Measurements from ENCODE around the gene SVIL.
"Not testable (repeated sequence)": the region's sequence is repeated elsewhere in the genome, so short reads cannot be mapped to it uniquely, and the experiment has no call there.

Gene SVIL

GRCh38 chr10:29539412-29539811, 95.4 kb downstream of the SVIL start:
- Histone ChIP-seq H3K4ac (ENCODE audit: low read depth in 1 of 2, low read length in 2 of 2) (no peak overlapping the region), H3K4me1 (ENCODE audit: control insufficient read depth, insufficient read depth, low read depth, low read length) (peaks cover 15% of the 10 kb centered on the region), H3K36me3 (ENCODE audit: control insufficient read depth in 1 of 2, insufficient read depth in 2 of 2, low read depth in 1 of 2, low read length in 2 of 2) (peaks cover 20 to 52% of the 10 kb centered on the region in 2 experiments), H4K8ac (ENCODE audit: low read length) (no peak overlapping the region), H3K9me3 (ENCODE audit: control insufficient read depth, low read length) (no peaks in the 10 kb centered on the region), H3K79me1 (replicated peaks; ENCODE audit: low read length, poor library complexity, severe bottlenecking) (peaks cover 6% of the 10 kb centered on the region), H3K4me3 (ENCODE audit: insufficient read depth in 1 of 2, low read depth in 1 of 2, low read length in 2 of 2) (no peak overlapping the region), H3K4me2 (ENCODE audit: low read length, poor library complexity, severe bottlenecking) (no peak overlapping the region), H3K9ac (ENCODE audit: low read length) (no peak overlapping the region), H2BK5ac (ENCODE audit: low read depth, low read length, poor library complexity, severe bottlenecking) (no peak overlapping the region), H2BK15ac (ENCODE audit: low read depth, poor library complexity, severe bottlenecking) (no peak overlapping the region), H3K27me3 (ENCODE audit: control insufficient read depth in 1 of 2, insufficient read depth in 1 of 2, low read length in 2 of 2) (no peaks in the 10 kb centered on the region), H2BK12ac (ENCODE audit: low read length in 2 of 2) (no peak overlapping the region), H2BK120ac (ENCODE audit: low read depth, low read length) (no peak overlapping the region), H2AFZ (ENCODE audit: low read depth, low read length) (no peak overlapping the region), H4K91ac (ENCODE audit: low read length) (peak overlapping the region; percentile 45), H3K18ac (ENCODE audit: low read depth in 1 of 2, low read length in 2 of 2) (no peak overlapping the region), H3K27ac (ENCODE audit: low read length, poor library complexity, severe bottlenecking) (peak overlapping the region; percentile 34), H3K14ac (ENCODE audit: low read length in 2 of 2) (no peak overlapping the region), H2AK5ac (ENCODE audit: low read length, severe bottlenecking) (no peak overlapping the region), H3K23ac (ENCODE audit: low read length in 2 of 2) (no peak overlapping the region)
- DNase-seq = no peak
- WGBS = 86% methylated on average over 6 of the region's 6 CpGs

GRCh38 chr10:29537799-29538198, 97.0 kb downstream of the SVIL start:
- H3K9ac ChIP-seq (ENCODE audit: low read length) = no peak overlapping the region
- no peak overlapping the region for H3K4ac ChIP-seq (ENCODE audit: low read depth in 1 of 2, low read length in 2 of 2)
- no peak overlapping the region for H2AK5ac ChIP-seq (ENCODE audit: low read length, severe bottlenecking)
- H3K27ac ChIP-seq (ENCODE audit: low read length, poor library complexity, severe bottlenecking) = no peak overlapping the region
- H2BK120ac ChIP-seq (ENCODE audit: low read depth, low read length) = no peak overlapping the region
- H3K14ac ChIP-seq (ENCODE audit: low read length in 2 of 2) = no peak overlapping the region
- H2BK12ac ChIP-seq (ENCODE audit: low read length in 2 of 2) = no peak overlapping the region
- no peak overlapping the region for H4K91ac ChIP-seq (ENCODE audit: low read length)
- no peak overlapping the region for H3K18ac ChIP-seq (ENCODE audit: low read depth in 1 of 2, low read length in 2 of 2)
- no peak overlapping the region for H2BK5ac ChIP-seq (ENCODE audit: low read depth, low read length, poor library complexity, severe bottlenecking)
- H3K4me3 ChIP-seq (ENCODE audit: insufficient read depth in 1 of 2, low read depth in 1 of 2, low read length in 2 of 2) = no peak overlapping the region
- H3K27me3 ChIP-seq (ENCODE audit: control insufficient read depth in 1 of 2, insufficient read depth in 1 of 2, low read length in 2 of 2) = no peaks in the 10 kb centered on the region
- H2BK15ac ChIP-seq (ENCODE audit: low read depth, poor library complexity, severe bottlenecking) = no peak overlapping the region
- no peak overlapping the region for H4K8ac ChIP-seq (ENCODE audit: low read length)
- no peak overlapping the region for H2AFZ ChIP-seq (ENCODE audit: low read depth, low read length)
- peaks cover 6% of the 10 kb centered on the region for H3K79me1 ChIP-seq (replicated peaks; ENCODE audit: low read length, poor library complexity, severe bottlenecking)
- H3K4me1 ChIP-seq (ENCODE audit: control insufficient read depth, insufficient read depth, low read depth, low read length) = peaks cover 19% of the 10 kb centered on the region
- no peak for DNase-seq
- H3K4me2 ChIP-seq (ENCODE audit: low read length, poor library complexity, severe bottlenecking) = no peak overlapping the region
- no peak overlapping the region for H3K23ac ChIP-seq (ENCODE audit: low read length in 2 of 2)
- peaks cover 23 to 57% of the 10 kb centered on the region in 2 experiments for H3K36me3 ChIP-seq (ENCODE audit: control insufficient read depth in 1 of 2, insufficient read depth in 2 of 2, low read depth in 1 of 2, low read length in 2 of 2)
- H3K9me3 ChIP-seq (ENCODE audit: control insufficient read depth, low read length) = no peaks in the 10 kb centered on the region
- whole genome bisulfite sequencing = 91% methylated on average over 7 of the region's 7 CpGs

DNA sequence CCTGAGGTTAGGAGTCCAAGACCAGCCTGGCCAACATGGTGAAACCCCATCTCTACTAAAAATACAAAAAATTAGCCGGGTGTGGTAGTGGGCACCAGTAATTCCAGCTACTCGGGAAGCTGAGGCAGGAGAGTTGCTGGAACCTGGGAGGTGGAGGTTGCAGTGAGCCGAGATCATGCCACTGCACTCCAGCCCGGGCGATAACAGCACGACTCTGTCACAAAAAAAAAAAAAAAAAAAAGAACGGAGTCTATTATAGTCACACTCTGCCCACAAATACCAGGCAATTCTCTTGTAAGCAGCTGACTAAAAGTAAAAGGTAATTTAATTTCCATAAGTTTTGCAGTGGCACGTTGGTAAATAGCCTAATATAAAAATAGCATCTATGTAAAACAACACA, 98.1 kb downstream of the SVIL start:
- H3K36me3 ChIP-seq (ENCODE audit: control insufficient read depth in 1 of 2, insufficient read depth in 2 of 2, low read depth in 1 of 2, low read length in 2 of 2) = peaks cover 34 to 61% of the 10 kb centered on the region in 2 experiments
- not testable (repeated sequence) for H3K9ac ChIP-seq (ENCODE audit: low read length); H3K27me3 ChIP-seq (ENCODE audit: control insufficient read depth in 1 of 2, insufficient read depth in 1 of 2, low read length in 2 of 2); H2AFZ ChIP-seq (ENCODE audit: low read depth, low read length); H3K23ac ChIP-seq (ENCODE audit: low read length in 2 of 2); H4K91ac ChIP-seq (ENCODE audit: low read length); H4K8ac ChIP-seq (ENCODE audit: low read length); DNase-seq; H2BK12ac ChIP-seq (ENCODE audit: low read length in 2 of 2); H2BK5ac ChIP-seq (ENCODE audit: low read depth, low read length, poor library complexity, severe bottlenecking); H2BK120ac ChIP-seq (ENCODE audit: low read depth, low read length); H3K4ac ChIP-seq (ENCODE audit: low read depth in 1 of 2, low read length in 2 of 2); H3K9me3 ChIP-seq (ENCODE audit: control insufficient read depth, low read length); H2BK15ac ChIP-seq (ENCODE audit: low read depth, poor library complexity, severe bottlenecking); H3K27ac ChIP-seq (ENCODE audit: low read length, poor library complexity, severe bottlenecking); H3K4me3 ChIP-seq (ENCODE audit: insufficient read depth in 1 of 2, low read depth in 1 of 2, low read length in 2 of 2); H3K4me2 ChIP-seq (ENCODE audit: low read length, poor library complexity, severe bottlenecking); H3K79me1 ChIP-seq (replicated peaks; ENCODE audit: low read length, poor library complexity, severe bottlenecking); H3K14ac ChIP-seq (ENCODE audit: low read length in 2 of 2); H2AK5ac ChIP-seq (ENCODE audit: low read length, severe bottlenecking); H3K18ac ChIP-seq (ENCODE audit: low read depth in 1 of 2, low read length in 2 of 2)
- no CpG with 5 or more reads among the region's 8 CpGs for WGBS
- peaks cover 24% of the 10 kb centered on the region for H3K4me1 ChIP-seq (ENCODE audit: control insufficient read depth, insufficient read depth, low read depth, low read length)

DNA sequence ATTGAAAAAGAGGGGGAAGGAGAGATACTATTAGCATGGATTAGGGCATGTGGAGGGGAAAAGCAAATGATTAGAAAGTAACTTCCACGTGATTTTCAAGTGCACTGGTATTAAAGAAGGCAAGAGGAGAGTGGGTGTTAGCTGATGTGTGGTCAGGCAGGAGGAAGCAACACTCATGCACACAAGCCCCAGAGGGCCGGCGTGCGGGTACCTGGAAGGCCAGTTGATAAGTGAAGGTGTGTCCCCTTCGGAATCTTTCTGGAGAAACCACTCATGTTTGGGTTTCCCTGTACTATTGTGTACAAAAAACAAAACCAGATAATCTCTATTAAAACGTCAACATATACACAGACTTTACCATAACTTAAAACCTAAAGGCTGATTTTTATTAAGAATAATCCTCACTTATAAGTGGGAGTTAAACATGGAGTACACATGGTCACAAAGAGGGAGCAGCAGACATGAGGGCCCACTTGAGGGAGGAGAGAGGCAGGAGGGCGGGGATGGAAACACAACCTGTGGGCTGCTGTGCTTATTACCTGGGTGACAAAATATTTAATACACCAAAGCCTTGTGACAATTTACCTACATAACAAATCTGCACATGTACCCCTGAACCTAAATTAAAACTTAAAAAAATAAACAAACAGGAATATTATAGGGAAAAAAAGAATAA, 98.9 kb downstream of the SVIL start:
- H3K79me1 ChIP-seq (replicated peaks; ENCODE audit: low read length, poor library complexity, severe bottlenecking) = peaks cover 8% of the 10 kb centered on the region
- WGBS = 49% methylated on average over 5 of the region's 7 CpGs
- H3K9ac ChIP-seq (ENCODE audit: low read length) = peak overlapping the region; percentile 80
- H2BK5ac ChIP-seq (ENCODE audit: low read depth, low read length, poor library complexity, severe bottlenecking) = peak overlapping the region; percentile 61
- peaks cover 24% of the 10 kb centered on the region for H3K4me1 ChIP-seq (ENCODE audit: control insufficient read depth, insufficient read depth, low read depth, low read length)
- H3K14ac ChIP-seq (ENCODE audit: low read length in 2 of 2) = no peak overlapping the region
- peak overlapping the region in 1 of 2 experiments; percentile 54 for H3K4me3 ChIP-seq (ENCODE audit: insufficient read depth in 1 of 2, low read depth in 1 of 2, low read length in 2 of 2)
- no peak overlapping the region for H4K8ac ChIP-seq (ENCODE audit: low read length)
- H3K4me2 ChIP-seq (ENCODE audit: low read length, poor library complexity, severe bottlenecking) = peak overlapping the region; percentile 17
- no peak overlapping the region for H2AFZ ChIP-seq (ENCODE audit: low read depth, low read length)
- no peak overlapping the region for H4K91ac ChIP-seq (ENCODE audit: low read length)
- H2BK12ac ChIP-seq (ENCODE audit: low read length in 2 of 2) = peak overlapping the region in 1 of 2 experiments; percentile 55
- DNase-seq = no peak
- no peaks in the 10 kb centered on the region for H3K9me3 ChIP-seq (ENCODE audit: control insufficient read depth, low read length)
- no peak overlapping the region for H2BK120ac ChIP-seq (ENCODE audit: low read depth, low read length)
- H3K27me3 ChIP-seq (ENCODE audit: control insufficient read depth in 1 of 2, insufficient read depth in 1 of 2, low read length in 2 of 2) = no peaks in the 10 kb centered on the region
- no peak overlapping the region for H2BK15ac ChIP-seq (ENCODE audit: low read depth, poor library complexity, severe bottlenecking)
- peak overlapping the region; percentile 55 for H2AK5ac ChIP-seq (ENCODE audit: low read length, severe bottlenecking)
- peak overlapping the region in 1 of 2 experiments; percentile 74 for H3K4ac ChIP-seq (ENCODE audit: low read depth in 1 of 2, low read length in 2 of 2)
- no peak overlapping the region for H3K23ac ChIP-seq (ENCODE audit: low read length in 2 of 2)
- H3K36me3 ChIP-seq (ENCODE audit: control insufficient read depth in 1 of 2, insufficient read depth in 2 of 2, low read depth in 1 of 2, low read length in 2 of 2) = peaks cover 34 to 61% of the 10 kb centered on the region in 2 experiments
- peak overlapping the region in 1 of 2 experiments; percentile 92 for H3K18ac ChIP-seq (ENCODE audit: low read depth in 1 of 2, low read length in 2 of 2)
- H3K27ac ChIP-seq (ENCODE audit: low read length, poor library complexity, severe bottlenecking) = peak overlapping the region; percentile 91
